GM21360 (cell line): ENCODE measurements around the gene CD109.

Source experiments
- ATAC-seq: cut with Tn5 transposase; IDR thresholded peaks from one replicate; pipeline ENCODE4 v1.9.1; 2021; ENCODE audit warnings: mild to moderate bottlenecking, moderate library complexity; ENCODE audit not compliant: unreplicated experiment

The CD109 gene

DNA sequence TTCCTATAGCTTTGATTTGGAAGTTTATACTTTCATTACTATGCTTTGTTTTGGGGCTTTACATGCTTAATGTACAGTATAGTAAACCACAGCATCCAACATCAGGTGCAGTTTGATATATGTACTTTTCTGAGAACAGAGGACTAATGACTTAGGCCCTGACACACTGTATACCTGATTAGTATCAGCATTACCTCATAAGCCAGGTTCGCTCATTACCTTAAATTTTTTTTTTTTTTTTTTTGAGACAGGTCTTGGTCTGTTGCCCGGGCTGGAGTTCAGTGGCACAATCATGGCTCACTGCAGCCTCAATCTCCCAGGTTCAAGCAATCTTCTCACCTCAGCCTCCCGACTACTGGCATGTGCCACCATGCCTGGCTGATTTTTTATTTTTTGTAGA lies 28.4 kb downstream of the CD109 start:
- no peak for ATAC-seq

DNA sequence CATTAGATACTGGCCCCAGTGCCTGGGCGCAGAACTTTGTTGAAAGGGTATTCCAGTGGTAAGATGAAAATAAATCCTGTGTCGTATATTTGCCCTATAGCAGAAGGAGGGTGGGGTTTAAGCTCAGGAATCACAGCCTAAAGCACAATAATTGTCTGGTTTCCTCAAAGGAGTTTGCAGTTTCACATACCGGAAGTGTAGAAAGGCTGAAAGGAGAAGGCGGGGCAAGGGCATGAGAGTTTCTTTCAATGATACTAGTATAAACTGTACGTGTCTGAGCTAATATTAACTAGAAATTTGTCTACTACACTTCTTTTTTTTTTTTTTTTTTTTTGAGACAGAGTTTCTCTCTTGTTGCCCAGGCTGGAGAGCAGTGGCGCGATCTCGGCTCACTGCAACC lies 29.2 kb downstream of the CD109 start:
- ATAC-seq = peak; percentile 52

DNA sequence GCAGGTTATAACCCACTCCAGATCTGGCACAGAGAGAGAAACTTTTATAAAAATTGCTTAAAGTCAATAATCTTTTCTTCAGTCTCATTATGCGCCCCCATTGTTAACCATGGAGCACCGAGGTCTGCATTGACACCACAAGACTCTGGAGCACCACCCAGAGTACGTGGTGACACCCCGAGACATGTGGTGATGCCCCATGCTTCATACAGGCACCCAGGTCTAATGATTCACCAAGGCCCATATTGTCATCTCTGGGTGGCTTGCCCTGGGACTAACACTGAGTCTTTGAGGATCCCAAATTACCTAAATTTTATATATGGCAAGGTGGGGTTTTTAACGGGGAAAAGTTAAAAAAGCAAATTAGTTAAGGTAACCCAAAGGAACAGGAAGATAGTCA lies 31.1 kb downstream of the CD109 start:
- no peak for ATAC-seq

DNA sequence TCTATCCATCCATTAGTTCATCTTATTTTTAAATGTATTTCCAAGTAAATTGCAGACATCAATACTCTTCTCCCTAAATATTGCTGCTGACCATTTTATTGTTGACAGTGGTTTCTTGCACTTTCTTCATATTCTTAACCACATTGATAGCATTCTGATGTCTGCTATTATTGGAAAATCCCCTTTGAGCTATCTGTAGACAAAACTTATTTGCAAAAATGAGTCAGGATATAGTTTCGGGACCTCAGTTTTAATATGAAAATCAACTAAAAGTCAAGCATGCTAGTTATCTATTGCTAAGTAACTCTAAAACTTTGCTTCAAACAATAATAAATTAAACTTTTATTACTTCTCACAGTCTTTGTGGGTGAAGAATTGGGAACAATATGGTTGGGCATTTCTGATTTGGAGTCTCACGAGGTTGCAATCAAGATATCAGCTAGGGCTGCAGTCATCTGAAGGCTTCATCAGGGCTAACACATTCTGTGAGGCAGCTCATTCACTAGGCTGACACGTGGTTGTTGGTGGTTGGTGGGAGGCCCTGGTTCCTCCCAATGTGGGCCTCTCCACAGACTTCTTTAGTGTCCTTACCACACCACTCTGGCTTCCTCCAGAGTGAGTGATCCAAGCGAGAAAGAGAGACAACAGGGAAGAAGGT lies 32.7 kb downstream of the CD109 start:
- peak; percentile 62 for ATAC-seq

DNA sequence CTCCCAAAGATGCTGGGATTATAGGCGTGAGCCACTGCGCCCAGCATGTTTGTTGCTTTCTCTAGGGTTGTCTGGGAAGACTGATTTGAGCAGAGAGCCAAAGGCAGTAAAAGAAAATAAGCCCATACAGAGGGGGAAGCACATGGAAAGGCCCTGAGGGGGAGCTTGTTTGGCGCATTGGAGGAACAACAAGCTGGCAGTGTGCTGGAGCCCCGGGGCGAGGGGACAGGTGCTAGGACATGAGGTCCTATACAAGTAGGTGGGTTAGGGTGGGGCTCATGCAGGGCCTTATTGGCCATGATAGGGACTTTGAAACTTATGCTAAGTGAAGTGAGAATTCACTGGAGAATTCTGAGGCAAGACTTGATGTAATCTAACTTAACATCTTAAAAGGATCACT lies 35.3 kb downstream of the CD109 start:
- ATAC-seq = no peak

DNA sequence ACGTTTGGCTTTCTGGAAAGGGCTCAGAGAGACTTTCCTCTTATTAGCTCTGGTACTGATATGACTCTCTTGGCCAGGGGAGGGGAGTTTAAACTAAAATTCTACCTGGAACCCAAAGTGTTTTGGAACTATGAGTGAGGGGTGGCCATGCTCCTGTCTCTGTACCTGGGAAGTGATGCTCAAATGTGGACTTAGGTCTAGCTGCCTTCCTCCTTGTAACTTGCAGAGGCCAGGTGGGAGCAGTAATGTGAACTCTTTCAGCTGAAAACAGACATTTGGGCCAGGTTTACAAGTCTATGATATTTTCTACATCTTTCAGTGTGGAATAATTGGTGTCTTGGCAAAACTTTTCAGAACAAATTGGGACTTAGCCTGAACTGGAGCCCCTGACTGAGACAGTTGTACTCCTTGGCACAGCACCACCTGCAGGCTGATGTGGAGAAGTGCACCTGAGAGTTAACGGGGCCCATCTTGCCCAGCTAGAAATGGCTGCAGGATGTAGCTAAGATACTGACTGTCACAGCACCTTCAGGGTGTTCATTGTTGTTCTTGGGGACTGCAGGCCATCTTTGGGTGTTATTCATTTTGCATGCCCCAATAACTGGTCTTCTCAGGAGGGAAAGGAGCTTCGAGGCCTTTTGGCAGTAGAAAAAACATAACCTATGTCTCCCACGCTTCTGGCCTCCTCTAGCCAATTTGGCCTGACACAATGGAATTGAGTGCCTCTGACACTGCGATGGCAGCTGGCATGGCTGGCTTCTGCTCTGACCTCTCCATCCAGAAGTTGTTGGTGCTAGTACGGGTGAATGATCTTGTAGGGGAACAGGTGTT lies 37.1 kb downstream of the CD109 start:
- peak; percentile 60 for ATAC-seq

DNA sequence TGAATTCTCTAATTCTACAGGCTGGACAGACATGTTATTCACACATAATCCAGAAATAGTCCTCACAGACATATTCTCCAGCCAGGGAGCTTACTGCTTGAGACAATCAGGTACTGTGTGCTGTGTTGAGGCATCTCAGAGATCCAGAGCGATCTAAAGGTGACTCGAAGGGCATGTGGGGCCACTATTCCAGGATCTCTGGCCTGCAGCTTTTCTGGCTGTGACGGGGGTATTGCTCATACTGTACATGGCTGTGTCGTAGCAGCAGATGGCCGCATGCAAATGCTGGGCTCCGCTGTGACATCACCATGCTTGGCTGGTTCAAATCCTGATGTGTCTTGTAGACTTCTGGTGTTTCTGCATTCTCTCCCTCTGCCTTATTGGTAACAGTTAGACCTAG lies 37.8 kb downstream of the CD109 start:
- ATAC-seq = no peak

DNA sequence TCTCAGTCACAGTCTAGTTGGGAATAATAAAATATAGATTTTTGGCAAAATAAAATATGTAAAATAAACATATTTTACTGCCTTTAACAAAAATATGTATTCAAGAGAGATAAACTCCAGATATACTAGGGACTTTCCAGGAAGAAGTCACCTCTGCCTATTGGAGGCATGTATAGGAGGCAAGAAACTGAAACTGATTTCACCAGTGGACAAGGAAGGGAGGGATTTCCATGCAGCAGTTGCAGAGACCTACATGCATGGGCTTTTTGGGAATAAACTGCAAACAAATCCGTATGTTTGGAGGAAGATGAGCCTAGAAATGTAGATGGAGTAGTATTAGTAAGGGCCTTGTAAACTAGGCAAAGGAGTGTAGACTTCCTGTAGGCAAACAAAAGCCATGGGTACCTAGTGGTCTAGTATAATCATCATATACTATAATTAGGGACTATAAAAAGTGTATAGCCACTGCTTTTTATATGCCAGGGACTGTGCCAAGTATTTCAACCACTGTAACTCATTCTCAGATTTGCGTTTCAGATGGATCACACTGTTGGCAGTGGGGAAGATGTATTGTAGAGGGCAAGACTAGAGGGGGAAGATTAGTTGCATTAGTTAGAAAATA lies 38.9 kb downstream of the CD109 start:
- ATAC-seq = no peak

DNA sequence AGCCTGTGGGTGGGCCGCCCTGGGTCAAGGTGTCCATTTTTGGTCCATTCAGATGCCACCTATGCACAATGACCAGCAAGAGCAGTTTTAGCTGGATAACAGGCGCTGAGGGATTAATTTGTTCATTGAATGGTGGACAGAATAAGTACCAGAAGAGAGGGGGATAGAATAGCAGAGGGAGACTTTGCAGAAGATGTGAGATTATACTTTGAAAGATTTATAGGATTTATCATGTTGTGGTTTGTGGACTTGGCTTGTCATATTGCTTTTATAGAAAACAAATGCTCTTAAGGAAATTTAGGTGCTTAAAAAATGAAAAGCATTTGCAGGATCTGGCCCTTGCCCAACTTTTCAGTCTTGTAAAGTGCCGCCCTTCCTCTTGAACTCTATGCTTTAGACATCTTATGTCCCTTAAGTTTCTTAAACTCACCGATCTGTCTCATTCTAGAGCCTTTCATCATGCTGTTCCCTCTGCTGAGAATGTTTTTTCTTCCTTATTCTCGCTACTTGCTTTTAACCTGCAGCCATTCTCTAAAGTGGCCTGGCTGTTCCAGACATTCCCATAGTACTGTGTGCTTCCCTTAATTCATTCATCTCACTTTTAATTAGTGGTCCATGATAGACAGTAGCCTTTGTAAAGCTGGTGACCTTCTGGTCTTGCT lies 42.5 kb downstream of the CD109 start:
- no peak for ATAC-seq

DNA sequence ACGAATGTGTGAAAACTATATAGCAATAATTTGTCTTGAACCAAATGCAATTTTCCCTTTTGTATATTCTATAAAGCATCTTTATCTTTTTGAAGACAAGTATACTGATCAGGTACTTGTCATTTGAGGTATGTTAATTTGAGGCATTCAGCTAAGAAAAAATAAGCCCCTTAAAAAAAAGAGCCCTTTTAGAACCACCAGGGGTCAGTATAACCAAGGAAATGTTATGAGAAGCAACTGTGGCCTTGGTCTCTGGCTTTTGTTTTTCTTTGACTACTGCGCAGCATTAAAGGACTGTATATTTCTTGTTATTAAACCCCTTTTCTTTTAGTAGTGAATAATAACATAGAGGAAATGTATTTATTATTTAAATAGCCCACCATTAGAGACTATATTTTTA lies 43.1 kb downstream of the CD109 start:
- peak; percentile 71 for ATAC-seq

DNA sequence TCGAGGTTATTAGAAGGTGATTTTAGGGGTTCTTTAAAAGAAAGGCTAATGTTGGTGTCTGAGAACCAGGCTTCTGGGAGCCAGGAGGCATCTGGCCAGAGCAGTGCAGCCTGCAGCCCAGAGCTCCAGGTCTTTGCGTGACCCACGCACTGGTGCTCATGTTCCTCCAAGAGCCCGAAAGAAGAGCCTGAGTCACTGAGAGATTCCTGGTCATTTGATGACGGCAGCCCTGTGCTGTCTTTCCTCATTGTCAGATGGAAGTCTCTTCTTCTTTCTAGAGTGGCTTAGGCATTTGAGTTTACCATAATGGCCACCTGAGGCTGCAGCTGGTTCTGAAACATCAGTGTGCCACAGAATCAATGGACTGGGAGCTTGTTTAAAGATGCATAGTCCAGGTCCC lies 46.4 kb downstream of the CD109 start:
- ATAC-seq = no peak

DNA sequence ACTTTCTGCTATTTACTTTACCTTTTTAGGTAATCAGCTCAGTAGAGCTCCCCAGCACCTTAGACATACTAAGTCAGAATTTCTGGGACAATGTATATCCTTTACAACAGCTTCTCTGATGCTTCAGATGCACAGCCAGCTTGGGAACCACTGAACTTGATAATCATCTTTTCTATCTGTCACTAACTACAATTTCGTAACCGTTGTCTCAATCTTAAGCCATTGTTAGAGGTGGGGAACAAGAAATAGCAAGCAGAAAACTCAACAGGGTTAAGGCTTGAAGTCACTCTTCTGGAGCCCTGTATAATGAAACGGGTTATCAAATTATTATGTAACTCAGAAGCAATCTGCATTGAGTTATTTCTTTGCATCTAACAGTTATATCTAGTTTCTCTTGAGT lies 47.1 kb downstream of the CD109 start:
- ATAC-seq = no peak

DNA sequence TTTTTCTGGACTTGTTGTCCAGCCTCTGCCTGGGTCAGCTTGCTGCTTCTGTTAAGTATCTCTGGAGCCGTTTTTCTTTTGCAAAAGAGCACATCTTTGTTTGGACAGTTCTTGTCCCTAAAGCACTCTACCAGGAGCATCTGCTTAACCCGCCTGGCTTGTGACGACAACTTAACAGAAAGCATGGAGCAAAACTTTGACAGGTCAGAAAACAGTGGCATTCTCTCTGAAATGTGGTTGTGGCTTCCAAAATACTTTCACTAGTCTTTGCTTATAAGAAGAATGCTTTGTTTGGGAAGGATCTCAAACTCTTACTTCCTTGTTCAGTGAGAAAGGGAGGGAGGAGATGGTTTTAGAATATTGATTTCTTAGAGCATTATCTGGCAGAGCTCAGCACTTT lies 47.6 kb downstream of the CD109 start:
- no peak for ATAC-seq

DNA sequence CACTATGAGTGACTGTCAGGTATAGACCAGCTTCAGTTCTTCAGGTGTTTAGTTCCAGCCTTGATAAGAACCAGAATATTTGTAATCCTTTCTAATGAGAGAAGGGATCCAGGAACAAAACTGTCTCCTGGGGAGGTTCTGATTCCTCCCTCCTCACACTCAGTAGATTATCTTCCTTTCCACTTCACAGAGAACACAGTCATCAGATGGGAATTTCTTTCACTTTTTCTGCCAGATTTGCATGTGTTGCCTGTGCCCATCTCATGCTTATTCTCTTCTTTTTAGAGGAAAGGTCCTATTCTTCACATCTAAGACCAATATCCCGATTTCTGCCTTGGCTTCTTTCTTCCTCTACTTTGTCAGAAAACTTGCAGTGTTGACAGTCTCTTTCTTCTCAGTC lies 50.8 kb downstream of the CD109 start:
- no peak for ATAC-seq

DNA sequence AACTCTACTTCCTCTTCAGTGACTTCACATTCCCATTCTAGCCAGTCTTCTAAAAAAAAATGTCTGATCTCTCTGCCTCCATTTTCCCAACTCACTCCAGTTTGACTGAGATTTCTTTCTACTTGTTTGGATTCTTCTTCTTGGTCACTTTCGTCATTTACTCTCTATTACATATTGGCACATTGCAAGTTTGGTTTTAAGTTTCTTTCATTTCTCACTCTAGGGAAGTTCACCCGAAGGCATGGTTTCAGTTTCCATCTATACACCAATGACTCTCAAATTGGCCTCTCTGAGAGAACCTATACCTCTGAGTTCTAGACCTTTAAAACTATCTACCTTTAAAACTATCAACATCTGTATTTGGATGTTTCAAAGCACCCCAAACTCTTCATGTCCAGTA lies 51.3 kb downstream of the CD109 start:
- ATAC-seq = peak; percentile 99

DNA sequence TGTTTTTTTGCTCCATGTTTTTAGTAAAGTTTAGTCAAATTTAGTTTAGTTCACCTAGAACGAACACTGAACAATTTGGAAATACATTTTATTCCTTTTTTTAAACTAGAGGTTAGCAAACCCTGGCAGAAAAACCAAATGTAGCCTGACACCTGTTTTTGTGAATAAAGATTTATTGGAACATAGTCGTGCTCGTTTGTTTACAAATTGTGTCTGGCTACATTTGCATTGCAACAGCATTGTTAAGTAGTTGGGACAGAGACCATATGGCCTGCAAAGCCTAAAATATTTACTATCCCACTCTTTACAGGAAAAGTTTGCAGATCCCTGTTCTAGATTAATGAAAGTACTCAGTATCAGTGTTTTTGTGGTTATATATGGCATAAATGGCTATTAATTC lies 56.9 kb downstream of the CD109 start:
- ATAC-seq = no peak

DNA sequence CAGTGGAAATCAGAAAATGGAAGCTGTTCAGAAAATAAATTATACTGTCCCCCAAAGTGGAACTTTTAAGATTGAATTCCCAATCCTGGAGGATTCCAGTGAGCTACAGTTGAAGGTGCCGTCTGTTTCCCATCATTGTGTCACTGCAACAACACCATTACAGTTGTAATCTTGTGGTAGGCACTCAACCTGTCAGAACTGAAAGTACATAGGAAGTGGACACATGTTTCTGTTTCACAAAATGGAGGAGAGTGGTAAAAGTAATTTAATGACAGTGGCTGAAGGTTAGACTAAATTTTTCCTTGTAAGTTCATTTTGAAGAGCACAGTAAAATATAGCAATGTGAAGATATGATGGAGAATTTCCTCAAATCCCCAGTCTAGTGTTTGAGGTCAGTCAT lies 70.0 kb downstream of the CD109 start:
- ATAC-seq = no peak

DNA sequence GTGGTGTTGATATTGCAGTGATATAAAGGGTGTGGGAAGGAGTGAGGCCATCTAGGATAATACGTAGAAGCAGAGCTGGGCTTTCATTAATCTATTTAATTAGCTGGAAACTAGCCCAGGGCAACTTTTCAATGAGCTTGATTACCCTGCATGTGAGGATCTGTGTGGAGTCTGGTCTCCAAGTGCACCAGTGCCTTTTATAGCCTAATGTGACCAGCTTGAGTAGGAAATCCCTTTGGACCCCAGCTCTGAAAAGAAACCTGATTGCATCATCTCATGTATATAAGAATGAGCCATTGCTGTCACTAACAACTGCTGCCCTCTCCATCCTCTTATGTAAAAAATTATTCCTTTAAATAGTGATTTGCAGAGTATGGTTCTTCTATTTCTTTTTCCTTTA lies 72.6 kb downstream of the CD109 start:
- no peak for ATAC-seq

DNA sequence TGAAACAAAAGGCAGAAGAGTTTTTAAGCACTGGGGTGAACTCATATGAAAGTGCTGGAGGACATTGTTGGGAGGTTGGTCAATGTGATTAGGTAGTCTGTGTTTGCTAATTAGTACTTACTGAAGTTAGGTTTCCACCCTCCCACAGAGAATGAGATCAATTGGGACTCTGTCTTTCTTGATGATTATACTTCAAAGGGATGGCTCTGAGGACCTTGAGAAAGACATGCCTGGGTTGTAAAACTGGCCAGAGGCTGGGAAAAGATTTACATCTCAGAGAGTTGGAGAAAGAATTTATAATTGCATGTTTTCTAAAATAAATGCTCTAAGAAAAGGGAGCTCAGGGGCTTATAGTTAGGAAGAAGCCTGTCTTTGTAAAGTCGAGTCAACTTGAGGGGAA lies 74.0 kb downstream of the CD109 start:
- ATAC-seq = no peak

DNA sequence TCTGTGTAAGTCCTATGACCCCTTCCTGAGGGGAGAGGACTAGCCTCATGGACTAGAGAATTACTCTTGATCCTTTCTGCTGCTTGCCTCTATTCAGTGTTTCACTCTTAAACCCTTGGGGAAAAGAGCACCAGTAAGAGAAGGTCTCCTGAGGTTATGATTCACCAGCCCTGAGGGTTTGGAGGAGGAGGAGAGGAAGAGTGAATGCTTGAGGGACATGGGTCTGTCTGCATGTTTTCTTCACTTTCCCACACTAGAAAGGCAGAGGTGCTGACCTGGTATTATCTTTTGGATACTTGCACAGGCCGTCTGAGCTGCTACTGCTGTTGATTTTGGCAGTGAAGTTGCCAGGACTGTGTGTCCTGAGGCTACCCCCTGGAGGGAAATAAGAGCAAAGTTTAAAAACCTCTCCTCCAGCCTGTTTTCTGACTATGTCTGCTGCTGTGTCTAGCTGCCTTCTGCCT lies 78.3 kb downstream of the CD109 start:
- no peak for ATAC-seq

DNA sequence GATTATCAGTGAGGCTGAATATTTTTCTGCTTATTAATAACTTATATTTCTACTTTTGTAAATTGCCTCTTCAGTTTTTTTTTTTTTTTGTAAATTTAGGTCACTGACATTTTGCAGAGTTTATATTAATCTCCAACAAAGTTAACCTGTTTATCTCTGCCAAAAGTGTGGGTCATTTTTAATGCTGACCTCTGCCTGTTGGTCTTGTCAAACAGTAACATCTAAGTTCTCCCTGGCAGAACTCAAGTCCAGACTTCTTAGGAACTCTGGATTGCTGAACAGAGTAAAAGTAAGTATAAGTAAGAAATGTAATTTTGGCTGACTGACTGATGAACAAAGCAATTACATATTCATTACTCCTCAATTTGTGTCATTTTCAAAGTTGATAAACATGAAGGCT lies 83.9 kb downstream of the CD109 start:
- no peak for ATAC-seq

DNA sequence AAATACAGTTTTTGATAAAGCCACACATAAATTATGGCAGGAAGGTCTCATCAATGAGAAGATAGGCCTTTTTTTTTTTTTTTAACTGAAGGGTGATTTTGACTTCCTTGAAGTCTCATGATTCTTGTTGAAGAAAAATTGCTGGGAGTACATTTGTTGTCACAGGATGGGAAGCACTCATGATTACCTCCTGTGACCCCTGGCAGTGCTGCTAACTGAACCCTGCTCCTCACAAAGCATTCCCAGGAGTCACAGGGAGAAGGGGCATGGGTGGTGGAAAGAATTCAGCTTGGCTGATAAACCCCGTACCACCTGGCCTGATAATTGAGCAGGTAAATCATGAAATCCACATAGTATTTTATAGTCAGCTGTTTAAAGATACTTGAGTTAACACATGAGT lies 86.9 kb downstream of the CD109 start:
- no peak for ATAC-seq
